HepG2 (cell line): Measurements from ENCODE around the gene MECR.

Source experiments
- ATF7-NPFF ChIP-seq: sonication (generic); formaldehyde crosslinking; IDR thresholded peaks from 2 replicates; pipeline ENCODE4 v1.8.1; 2023; ENCODE audit warnings: mild to moderate bottlenecking, low read depth, missing genetic modification reagents, moderate library complexity
- JDP2 ChIP-seq: sonication (generic); formaldehyde crosslinking; IDR thresholded peaks from 2 replicates; pipeline ENCODE4 v1.8.1; 2022; ENCODE audit warnings: missing genetic modification reagents, borderline replicate concordance
- MBD4 ChIP-seq: IDR thresholded peaks from 2 replicates; pipeline ENCODE4 v1.6.1; 2012; ENCODE audit warnings: low read length, inconsistent platforms, borderline replicate concordance
- MTF1 ChIP-seq: sonication (generic); formaldehyde crosslinking; IDR thresholded peaks from 2 replicates; pipeline ENCODE4 v1.5.0; 2020; ENCODE audit warnings: missing genetic modification reagents
- POLR2A ChIP-seq, 2 experiments: IDR thresholded peaks; 2 replicates each; pipeline ENCODE4 v1.6.1; 2011; ENCODE audit warnings: low read depth in 2 of 2, low read length in 2 of 2, mild to moderate bottlenecking in 1 of 2, moderate library complexity in 1 of 2; ENCODE audit not compliant: insufficient read depth in 1 of 2
- SUZ12 ChIP-seq: fragments of 150-350 bp; IDR thresholded peaks from 2 replicates; pipeline ENCODE4 v1.6.1; 2014; ENCODE audit warnings: low read depth, low read length
- ZNF510 ChIP-seq: sonication (generic); formaldehyde crosslinking; IDR thresholded peaks from 2 replicates; pipeline ENCODE4 v1.4.0; 2020; ENCODE audit warnings: low read depth, mild to moderate bottlenecking, missing genetic modification reagents
- ZNF792 ChIP-seq: IDR thresholded peaks from 2 replicates; pipeline ENCODE4 v1.6.1; 2016
- TF ChIP-seq, protein P1 (sequence below): conservative IDR thresholded peaks from 2 replicates; pipeline ENCODE4 v1.6.1; 2018; ENCODE audit warnings: missing genetic modification reagents
- TF ChIP-seq, protein P2 (sequence below): sonication (generic); formaldehyde crosslinking; IDR thresholded peaks from 2 replicates; pipeline ENCODE4 v1.4.0; 2020; ENCODE audit warnings: missing genetic modification reagents

DNA sequence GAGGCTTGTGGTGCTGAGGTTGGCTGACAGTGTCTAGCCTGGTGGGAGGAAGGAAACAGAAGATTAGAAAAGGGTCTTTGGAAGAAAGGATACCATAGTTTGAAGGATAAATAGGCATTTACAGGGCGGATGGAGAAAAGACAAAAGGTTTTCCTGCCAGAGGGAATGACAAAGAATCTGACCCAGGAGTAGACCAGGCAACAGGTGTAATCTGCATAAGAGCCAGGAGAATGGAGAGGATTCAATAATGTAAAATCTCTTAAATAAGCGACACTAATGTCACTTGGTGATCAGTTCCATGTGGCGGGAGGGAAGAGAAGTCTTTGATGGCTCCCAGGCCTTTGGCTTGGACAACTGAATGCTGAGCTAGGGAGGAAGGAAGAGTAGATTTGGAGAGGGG is 9.4 kb downstream of the MECR start:
- no peak for TF ChIP-seq POLR2A (IDR thresholded peaks at IDR 0.05; ENCODE audit: insufficient read depth in 1 of 2, low read depth in 2 of 2, low read length in 2 of 2)
- no peak for TF ChIP-seq SUZ12
- TF ChIP-seq MBD4: no peak
- no peak for TF ChIP-seq ATF7-NPFF (CRISPR knock-in tag)
- TF ChIP-seq, protein P1, sequence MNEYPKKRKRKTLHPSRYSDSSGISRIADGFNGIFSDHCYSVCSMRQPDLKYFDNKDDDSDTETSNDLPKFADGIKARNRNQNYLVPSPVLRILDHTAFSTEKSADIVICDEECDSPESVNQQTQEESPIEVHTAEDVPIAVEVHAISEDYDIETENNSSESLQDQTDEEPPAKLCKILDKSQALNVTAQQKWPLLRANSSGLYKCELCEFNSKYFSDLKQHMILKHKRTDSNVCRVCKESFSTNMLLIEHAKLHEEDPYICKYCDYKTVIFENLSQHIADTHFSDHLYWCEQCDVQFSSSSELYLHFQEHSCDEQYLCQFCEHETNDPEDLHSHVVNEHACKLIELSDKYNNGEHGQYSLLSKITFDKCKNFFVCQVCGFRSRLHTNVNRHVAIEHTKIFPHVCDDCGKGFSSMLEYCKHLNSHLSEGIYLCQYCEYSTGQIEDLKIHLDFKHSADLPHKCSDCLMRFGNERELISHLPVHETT (CRISPR knock-in tag): no peak
- no peak for TF ChIP-seq ZNF510 (CRISPR knock-in tag)
- no peak for TF ChIP-seq JDP2
- TF ChIP-seq ZNF792 (CRISPR knock-in tag): no peak
- no peak for TF ChIP-seq MTF1 (CRISPR knock-in tag)
- TF ChIP-seq, protein P2, sequence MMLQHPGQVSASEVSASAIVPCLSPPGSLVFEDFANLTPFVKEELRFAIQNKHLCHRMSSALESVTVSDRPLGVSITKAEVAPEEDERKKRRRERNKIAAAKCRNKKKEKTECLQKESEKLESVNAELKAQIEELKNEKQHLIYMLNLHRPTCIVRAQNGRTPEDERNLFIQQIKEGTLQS: no peak
